SK-N-SH treated with all-trans-retinoic acid at 6 μM for 48 hours (cell line): ENCODE data around the gene BTG1.

Experiments used
- ATAC-seq: fragments of 200-7000 bp; cut with Tn5 transposase; 3 replicates; pipeline ENCODE4 v1.9.1; 2020; ENCODE audit warnings: mild to moderate bottlenecking, moderate library complexity
- ARNTL ChIP-seq: fragments of 450-650 bp; formaldehyde crosslinking; IDR thresholded peaks from 2 replicates; pipeline ENCODE4 v1.5.0; 2020; ENCODE audit warnings: low read depth, mild to moderate bottlenecking, moderate library complexity, borderline replicate concordance
- BACH2 ChIP-seq: fragments of 250-450 bp; sonication (Bioruptor Pico); IDR thresholded peaks from 2 replicates; pipeline ENCODE4 v1.9.0; 2021; ENCODE audit warnings: mild to moderate bottlenecking, borderline replicate concordance
- CSDC2 ChIP-seq: fragments of 250-450 bp; sonication (Bioruptor Pico); IDR thresholded peaks from 2 replicates; pipeline ENCODE4 v1.5.0; 2020; ENCODE audit warnings: mild to moderate bottlenecking, moderate library complexity
- GLIS3 ChIP-seq: fragments of 250-450 bp; sonication (Bioruptor Pico); IDR thresholded peaks from 2 replicates; pipeline ENCODE4 v1.5.0; 2020; ENCODE audit warnings: mild to moderate bottlenecking, moderate library complexity
- ISL1 ChIP-seq: fragments of 250-450 bp; sonication (Bioruptor Pico); IDR thresholded peaks from 2 replicates; pipeline ENCODE4 v2.1.2; 2022; ENCODE audit warnings: mild to moderate bottlenecking, moderate library complexity
- PATZ1 ChIP-seq: fragments of 250-450 bp; sonication (Bioruptor Pico); IDR thresholded peaks from 2 replicates; pipeline ENCODE4 v1.8.0; 2020; ENCODE audit warnings: mild to moderate bottlenecking, moderate library complexity, borderline replicate concordance
- POU6F1 ChIP-seq: fragments of 250-450 bp; sonication (Bioruptor Pico); IDR thresholded peaks from 2 replicates; pipeline ENCODE4 v1.8.0; 2021; ENCODE audit warnings: low read depth, mild to moderate bottlenecking, moderate library complexity, borderline replicate concordance
- RARB ChIP-seq: fragments of 250-450 bp; sonication (Bioruptor Pico); IDR thresholded peaks from 2 replicates; pipeline ENCODE4 v1.8.0; 2021; ENCODE audit warnings: mild to moderate bottlenecking, moderate library complexity
- SNAI2 ChIP-seq: fragments of 250-450 bp; sonication (Bioruptor Pico); IDR thresholded peaks from 2 replicates; pipeline ENCODE4 v1.5.0; 2020; ENCODE audit warnings: mild to moderate bottlenecking, moderate library complexity
- TCF4 ChIP-seq: fragments of 250-450 bp; sonication (Bioruptor Pico); IDR thresholded peaks from 2 replicates; pipeline ENCODE4 v1.8.0; 2021; ENCODE audit warnings: mild to moderate bottlenecking, moderate library complexity, borderline replicate concordance
- TOX ChIP-seq: fragments of 250-450 bp; sonication (Bioruptor Pico); IDR thresholded peaks from 2 replicates; pipeline ENCODE4 v1.8.0; 2021; ENCODE audit warnings: mild to moderate bottlenecking, moderate library complexity, borderline replicate concordance
- ZC3H10 ChIP-seq: fragments of 250-450 bp; sonication (Bioruptor Pico); IDR thresholded peaks from 2 replicates; pipeline ENCODE4 v1.5.1; 2021; ENCODE audit warnings: mild to moderate bottlenecking, moderate library complexity
- ZFP3 ChIP-seq: fragments of 250-450 bp; sonication (Bioruptor Pico); IDR thresholded peaks from 2 replicates; pipeline ENCODE4 v1.5.0; 2020; ENCODE audit warnings: mild to moderate bottlenecking, moderate library complexity
- ZNF565 ChIP-seq: fragments of 450-650 bp; formaldehyde crosslinking; conservative IDR thresholded peaks from 2 replicates; pipeline ENCODE4 v1.5.0; 2020; ENCODE audit warnings: low read depth, mild to moderate bottlenecking, moderate library complexity
- ZNF70 ChIP-seq: fragments of 450-650 bp; formaldehyde crosslinking; IDR thresholded peaks from 2 replicates; pipeline ENCODE4 v1.5.0; 2020; ENCODE audit warnings: mild to moderate bottlenecking, moderate library complexity
- ZNF8 ChIP-seq: fragments of 450-650 bp; formaldehyde crosslinking; IDR thresholded peaks from 2 replicates; pipeline ENCODE4 v1.5.0; 2020; ENCODE audit warnings: mild to moderate bottlenecking, moderate library complexity
- TF ChIP-seq, protein P1 (sequence below): fragments of 250-450 bp; sonication (Bioruptor Pico); IDR thresholded peaks from 2 replicates; pipeline ENCODE4 v1.5.1; 2020; ENCODE audit warnings: low read depth, mild to moderate bottlenecking, moderate library complexity
- TF ChIP-seq, protein P2 (sequence below): fragments of 250-450 bp; sonication (Bioruptor Pico); IDR thresholded peaks from 2 replicates; pipeline ENCODE4 v1.5.0; 2020; ENCODE audit warnings: mild to moderate bottlenecking, moderate library complexity
- TF ChIP-seq, protein P3 (sequence below): fragments of 250-450 bp; sonication (Bioruptor Pico); IDR thresholded peaks from 2 replicates; pipeline ENCODE4 v1.5.1; 2021; ENCODE audit warnings: mild to moderate bottlenecking, moderate library complexity

The BTG1 gene

DNA sequence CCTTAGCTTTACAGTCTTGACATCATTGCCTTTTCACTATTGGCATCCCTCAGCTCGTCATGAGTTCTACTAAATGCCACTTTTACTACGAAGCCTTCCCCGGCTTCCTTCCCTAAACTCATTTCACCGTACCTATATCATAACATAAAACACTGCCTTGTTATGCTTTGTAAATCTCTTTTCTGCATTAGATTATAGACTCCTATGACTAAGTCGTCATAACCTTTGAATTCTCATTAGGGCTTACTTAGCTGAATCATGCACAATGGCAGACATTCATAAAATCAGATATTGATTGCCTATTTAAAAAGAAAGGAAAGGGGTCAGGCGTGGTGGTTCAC, 21.0 kb downstream of the BTG1 start:
- no peak for ATAC-seq
- TF ChIP-seq TOX (no peak), BACH2 (CRISPR knock-in tag) (no peak), ZC3H10 (no peak)
- TF ChIP-seq, all 23 proteins: peak for 0

GRCh38 chr12:92123780-92124688, 21.6 kb downstream of the BTG1 start:
- ATAC-seq: no peak
- TF ChIP-seq TCF4 (CRISPR knock-in tag) (no peak), PATZ1 (CRISPR knock-in tag) (no peak), ZNF8 (CRISPR knock-in tag) (no peak), SNAI2 (CRISPR knock-in tag) (no peak), POU6F1 (CRISPR knock-in tag) (no peak), TOX (no peak), ARNTL (CRISPR knock-in tag) (no peak), ZNF70 (CRISPR knock-in tag) (no peak), RARB (CRISPR knock-in tag) (no peak), ZFP3 (no peak)
- TF ChIP-seq, protein P1, sequence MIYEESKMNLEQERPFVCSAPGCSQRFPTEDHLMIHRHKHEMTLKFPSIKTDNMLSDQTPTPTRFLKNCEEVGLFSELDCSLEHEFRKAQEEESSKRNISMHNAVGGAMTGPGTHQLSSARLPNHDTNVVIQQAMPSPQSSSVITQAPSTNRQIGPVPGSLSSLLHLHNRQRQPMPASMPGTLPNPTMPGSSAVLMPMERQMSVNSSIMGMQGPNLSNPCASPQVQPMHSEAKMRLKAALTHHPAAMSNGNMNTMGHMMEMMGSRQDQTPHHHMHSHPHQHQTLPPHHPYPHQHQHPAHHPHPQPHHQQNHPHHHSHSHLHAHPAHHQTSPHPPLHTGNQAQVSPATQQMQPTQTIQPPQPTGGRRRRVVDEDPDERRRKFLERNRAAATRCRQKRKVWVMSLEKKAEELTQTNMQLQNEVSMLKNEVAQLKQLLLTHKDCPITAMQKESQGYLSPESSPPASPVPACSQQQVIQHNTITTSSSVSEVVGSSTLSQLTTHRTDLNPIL (CRISPR knock-in tag): no peak
- TF ChIP-seq, protein P2, sequence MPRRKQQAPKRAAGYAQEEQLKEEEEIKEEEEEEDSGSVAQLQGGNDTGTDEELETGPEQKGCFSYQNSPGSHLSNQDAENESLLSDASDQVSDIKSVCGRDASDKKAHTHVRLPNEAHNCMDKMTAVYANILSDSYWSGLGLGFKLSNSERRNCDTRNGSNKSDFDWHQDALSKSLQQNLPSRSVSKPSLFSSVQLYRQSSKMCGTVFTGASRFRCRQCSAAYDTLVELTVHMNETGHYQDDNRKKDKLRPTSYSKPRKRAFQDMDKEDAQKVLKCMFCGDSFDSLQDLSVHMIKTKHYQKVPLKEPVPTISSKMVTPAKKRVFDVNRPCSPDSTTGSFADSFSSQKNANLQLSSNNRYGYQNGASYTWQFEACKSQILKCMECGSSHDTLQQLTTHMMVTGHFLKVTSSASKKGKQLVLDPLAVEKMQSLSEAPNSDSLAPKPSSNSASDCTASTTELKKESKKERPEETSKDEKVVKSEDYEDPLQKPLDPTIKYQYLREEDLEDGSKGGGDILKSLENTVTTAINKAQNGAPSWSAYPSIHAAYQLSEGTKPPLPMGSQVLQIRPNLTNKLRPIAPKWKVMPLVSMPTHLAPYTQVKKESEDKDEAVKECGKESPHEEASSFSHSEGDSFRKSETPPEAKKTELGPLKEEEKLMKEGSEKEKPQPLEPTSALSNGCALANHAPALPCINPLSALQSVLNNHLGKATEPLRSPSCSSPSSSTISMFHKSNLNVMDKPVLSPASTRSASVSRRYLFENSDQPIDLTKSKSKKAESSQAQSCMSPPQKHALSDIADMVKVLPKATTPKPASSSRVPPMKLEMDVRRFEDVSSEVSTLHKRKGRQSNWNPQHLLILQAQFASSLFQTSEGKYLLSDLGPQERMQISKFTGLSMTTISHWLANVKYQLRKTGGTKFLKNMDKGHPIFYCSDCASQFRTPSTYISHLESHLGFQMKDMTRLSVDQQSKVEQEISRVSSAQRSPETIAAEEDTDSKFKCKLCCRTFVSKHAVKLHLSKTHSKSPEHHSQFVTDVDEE: no peak

GRCh38 chr12:92122941-92123779, 22.5 kb downstream of the BTG1 start:
- no peak for TF ChIP-seq ZFP3
- no peak for TF ChIP-seq ZNF565
- TF ChIP-seq GLIS3 (CRISPR knock-in tag): no peak
- TF ChIP-seq POU6F1 (CRISPR knock-in tag): no peak
- ATAC-seq: no peak

DNA sequence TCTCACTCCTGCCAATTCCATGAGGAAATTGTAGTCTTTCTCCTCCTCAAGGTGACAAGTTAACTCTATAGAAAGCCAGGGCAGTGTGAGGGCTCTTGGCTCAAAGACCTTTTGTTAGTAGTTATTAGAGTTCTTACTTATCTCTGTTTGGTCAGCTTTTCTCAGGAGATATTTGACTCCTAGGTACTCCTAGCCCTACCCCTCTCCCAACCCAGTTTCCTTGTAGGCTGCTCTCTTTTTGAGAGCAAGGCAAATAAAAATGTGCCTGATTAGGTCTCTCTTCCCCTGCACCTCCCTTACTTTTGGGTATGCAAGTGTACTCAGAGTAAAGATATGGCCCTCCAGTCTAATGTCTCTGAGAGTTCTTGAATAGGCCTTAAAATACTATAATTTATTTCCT, 23.8 kb downstream of the BTG1 start:
- ATAC-seq: no peak
- TF ChIP-seq SNAI2 (CRISPR knock-in tag) (no peak), ZNF70 (CRISPR knock-in tag) (no peak), RARB (CRISPR knock-in tag) (no peak), PATZ1 (CRISPR knock-in tag) (no peak), ISL1 (CRISPR knock-in tag) (no peak), ZNF8 (CRISPR knock-in tag) (no peak), CSDC2 (CRISPR knock-in tag) (no peak), TOX (no peak), ZFP3 (no peak), ARNTL (CRISPR knock-in tag) (no peak), GLIS3 (CRISPR knock-in tag) (no peak), BACH2 (CRISPR knock-in tag) (no peak)
- TF ChIP-seq, protein P3, sequence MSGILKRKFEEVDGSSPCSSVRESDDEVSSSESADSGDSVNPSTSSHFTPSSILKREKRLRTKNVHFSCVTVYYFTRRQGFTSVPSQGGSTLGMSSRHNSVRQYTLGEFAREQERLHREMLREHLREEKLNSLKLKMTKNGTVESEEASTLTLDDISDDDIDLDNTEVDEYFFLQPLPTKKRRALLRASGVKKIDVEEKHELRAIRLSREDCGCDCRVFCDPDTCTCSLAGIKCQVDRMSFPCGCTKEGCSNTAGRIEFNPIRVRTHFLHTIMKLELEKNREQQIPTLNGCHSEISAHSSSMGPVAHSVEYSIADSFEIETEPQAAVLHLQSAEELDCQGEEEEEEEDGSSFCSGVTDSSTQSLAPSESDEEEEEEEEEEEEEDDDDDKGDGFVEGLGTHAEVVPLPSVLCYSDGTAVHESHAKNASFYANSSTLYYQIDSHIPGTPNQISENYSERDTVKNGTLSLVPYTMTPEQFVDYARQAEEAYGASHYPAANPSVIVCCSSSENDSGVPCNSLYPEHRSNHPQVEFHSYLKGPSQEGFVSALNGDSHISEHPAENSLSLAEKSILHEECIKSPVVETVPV (CRISPR knock-in tag): no peak
